Ovary (tissue), 10 donors: Measurements from ENCODE around the gene STRADB. TPM values are rescaled to one million over a fixed set of nuclear protein-coding genes. Genes with fewer than 3 reads are reported as not detected.
A peak's percentile ranks its signal among the peaks of the same experiment; 100 is the strongest.

Experiments used
- DNase-seq, 5 donors: peaks; one replicate each; pipeline ENCODE4 v3.0.0-alpha.2; 2019 to 2020
- H3K27ac ChIP-seq, 2 donors: fragments of 200-600 bp; one replicate each; pipeline versions ENCODE4 v1.5.1 to v1.8.0; 2019 to 2022
- H3K27me3 ChIP-seq: fragments of 200-600 bp; one replicate; pipeline ENCODE4 v1.8.0; 2022
- H3K36me3 ChIP-seq: fragments of 200-600 bp; sonication (generic); one replicate; pipeline ENCODE4 v1.5.1; 2019
- H3K4me1 ChIP-seq: one replicate; pipeline ENCODE4 v1.8.1; 2013; ENCODE audit warnings: mild to moderate bottlenecking, moderate library complexity; ENCODE audit not compliant: insufficient read depth
- H3K4me3 ChIP-seq: fragments of 200-600 bp; sonication (generic); one replicate; pipeline ENCODE4 v1.5.1; 2017
- H3K9me3 ChIP-seq, 2 donors: fragments of 200-600 bp in 1 of 2; sonication (generic) in 1 of 2; one replicate each; pipeline versions ENCODE4 v1.5.1 to v1.8.1; 2013 to 2019; ENCODE audit warnings: mild to moderate bottlenecking in 1 of 2, moderate library complexity in 1 of 2
- EP300 ChIP-seq: sonication (generic); formaldehyde crosslinking; IDR thresholded peaks from one replicate; pipeline ENCODE4 v1.6.1; 2017; ENCODE audit warnings: antibody characterized with exemption
- POLR2A ChIP-seq: fragments of 450-650 bp; IDR thresholded peaks from one replicate; pipeline ENCODE4 v1.6.1; 2017; ENCODE audit warnings: antibody characterized with exemption, mild to moderate bottlenecking, moderate library complexity
- WGBS, 3 donors: extraction: QIAGEN DNeasy Blood & Tissue Kit in 1 of 3; methylation state at CpG; one replicate each; pipeline versions ENCODE4 v1.1.5 to v1.1.7; 2013 to 2017; 5-methylcytosine and 5-hydroxymethylcytosine counted together
- intact Hi-C, 4 donors: fragments of 100-400 bp; cut with DNase I; formaldehyde crosslinking; loops; one replicate each; pipeline versions ENCODE4 v1.11.0 to v1.15.1; 2022 to 2023
- long read RNA-seq, 3 donors: library from polyadenylated mRNA in 2 of 3; unstranded in 2 of 3; transcript quantifications; one replicate each; pipeline ENCODE4 v2.0.0 and lab custom pipeline, GENCODE V29; 2021 to 2026
- polyA plus RNA-seq, 2 donors: library from polyadenylated mRNA; stranded (reverse); fragments of 200-250 nt in 1 of 2; fragments of 350-450 nt in 1 of 2; fragmentation: Illumina TruSeq in 1 of 2; extraction: RNeasy Lipid Tissue Mini Kit (QIAGEN cat#74804) in 1 of 2; gene quantifications; one replicate each; pipeline ENCODE4 v1.2.3, GENCODE V29; 2013 to 2014
- total RNA-seq, 7 donors: library from RNA; depleted of rRNA in 2 of 7; stranded (reverse); fragments of >200 nt in 2 of 7; fragmentation: NEBNext Ultra II Directional in 3 of 7; extraction: Animal tissue kit (Norgen Biotek cat#: 25700) in 3 of 7; gene quantifications; one replicate each; pipeline versions ENCODE4 v1.1.0 to v1.2.4, GENCODE V29; 2016 to 2023
- TF ChIP-seq, protein P1 (sequence below), 3 donors: fragments of 450-650 bp in 2 of 3; fragments of 200-600 bp in 1 of 3; IDR thresholded peaks; one replicate each; pipeline versions ENCODE4 v1.5.1 to v1.8.0; 2016 to 2022; ENCODE audit warnings: antibody characterized with exemption in 3 of 3, mild to moderate bottlenecking in 1 of 3
- donor health status: DM: no; HTN: no; CAD: no; lungs with moderate emphysema.
- donor health status: DM: no; HTN: no; CAD: no.
- donor health status: Bipolar disorder and iron deficiency.
- donor health status: DM: yes; HTN: yes; CAD: no.
- donor health status: DM: no; HTN: no; CAD: no.
- donor health status: DM: yes; HTN: yes; CAD: no.

The STRADB gene, protein sequence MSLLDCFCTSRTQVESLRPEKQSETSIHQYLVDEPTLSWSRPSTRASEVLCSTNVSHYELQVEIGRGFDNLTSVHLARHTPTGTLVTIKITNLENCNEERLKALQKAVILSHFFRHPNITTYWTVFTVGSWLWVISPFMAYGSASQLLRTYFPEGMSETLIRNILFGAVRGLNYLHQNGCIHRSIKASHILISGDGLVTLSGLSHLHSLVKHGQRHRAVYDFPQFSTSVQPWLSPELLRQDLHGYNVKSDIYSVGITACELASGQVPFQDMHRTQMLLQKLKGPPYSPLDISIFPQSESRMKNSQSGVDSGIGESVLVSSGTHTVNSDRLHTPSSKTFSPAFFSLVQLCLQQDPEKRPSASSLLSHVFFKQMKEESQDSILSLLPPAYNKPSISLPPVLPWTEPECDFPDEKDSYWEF
- 10 to 100 TPM; 13.7 to 20.4 (median 16.5) TPM for total RNA-seq
- 10 to 100 TPM; 11.7 to 33.3 TPM for polyA plus RNA-seq
- long read RNA-seq, donor 1, transcript STRADB-201 (12 exons, 2,293 nt): major isoform, 42 of 75 reads
- long read RNA-seq, donor 1, partial matches to known transcripts: 20 of 75 reads
- long read RNA-seq, donor 1, other reads (novel, unspliced or antisense): 12 of 75 reads
- long read RNA-seq, donor 2, transcript STRADB-201 (12 exons, 2,293 nt): major isoform, 28 of 29 reads
- long read RNA-seq, donor 2, partial matches to known transcripts: 0 of 29 reads
- long read RNA-seq, donor 2, other reads (novel, unspliced or antisense): 0 of 29 reads
- long read RNA-seq, donor 3, transcript STRADB-201 (12 exons, 2,293 nt): major isoform, 18 of 30 reads
- long read RNA-seq, donor 3, partial matches to known transcripts: 7 of 30 reads
- long read RNA-seq, donor 3, other reads (novel, unspliced or antisense): 5 of 30 reads

DNA sequence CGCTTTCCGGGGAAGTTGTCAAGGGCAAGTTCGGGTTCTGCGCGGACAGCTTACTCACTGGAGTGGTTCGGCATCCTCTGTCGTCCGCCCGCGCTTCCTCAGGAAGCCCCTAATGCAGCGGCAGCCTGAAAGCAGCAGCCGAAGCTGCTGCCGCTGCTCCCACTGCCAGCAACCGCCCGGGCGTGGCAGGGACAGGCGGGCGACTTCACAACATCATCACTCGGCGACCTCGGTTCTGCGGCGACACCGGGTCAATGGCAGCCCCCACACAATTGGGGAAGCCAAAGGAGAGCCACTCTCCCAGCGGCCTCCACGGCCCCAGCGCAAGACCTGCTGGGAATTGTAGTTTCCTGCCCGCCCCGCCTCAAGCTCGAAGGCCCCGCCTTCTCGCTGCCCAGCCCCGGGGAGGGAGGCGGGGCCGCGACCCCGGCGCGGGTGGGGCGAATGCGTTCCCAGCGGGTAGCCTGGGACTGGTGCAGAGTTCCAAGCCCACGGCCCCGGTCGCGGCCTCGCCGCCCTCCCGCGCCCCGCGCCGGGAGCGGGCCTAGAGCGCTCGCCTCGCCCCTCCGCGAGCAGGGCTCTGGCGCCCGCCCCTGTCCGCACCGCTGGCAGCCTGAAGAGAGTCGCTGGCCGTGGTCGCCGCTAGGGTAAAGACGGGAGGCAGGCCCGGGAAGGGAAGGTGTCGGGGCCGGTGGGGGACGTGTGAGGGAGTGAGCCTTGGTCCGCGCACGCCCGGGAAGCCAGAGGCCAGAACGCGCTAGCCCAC is at the start of gene STRADB, which contains the start of gene TRAK2:
STRADB (plus strand) TSS at position 449 of the 766 bp plus-strand sequence. CDS start 3,101 bp downstream, outside the sequence.
TRAK2 (minus strand) TSS at position 167 of the 766 bp plus-strand sequence. CDS start 30,951 bp downstream, outside the sequence.
- DNase-seq: peak; percentile 90 to 95 (median 92)
- Histone ChIP-seq H3K4me3 (peak within 1 kb of the TSS; percentile 77), H3K36me3 (no peaks in the 10 kb centered on the region), H3K27me3 (no peaks in the 10 kb centered on the region), H3K4me1 (peaks cover 5% of the 10 kb centered on the region), H3K9me3 (no peaks in the 10 kb centered on the region), H3K27ac (peak within 1 kb of the TSS; percentile 64 to 90)
- intact Hi-C loops: loop anchor here in 1 of 4 donors (5.0 kb wide), 1 partner anchor 39 kb away; no protein-coding TSS in a partner anchor
- TF ChIP-seq EP300 (no peak), POLR2A (peak; percentile 58)
- TF ChIP-seq, protein P1, sequence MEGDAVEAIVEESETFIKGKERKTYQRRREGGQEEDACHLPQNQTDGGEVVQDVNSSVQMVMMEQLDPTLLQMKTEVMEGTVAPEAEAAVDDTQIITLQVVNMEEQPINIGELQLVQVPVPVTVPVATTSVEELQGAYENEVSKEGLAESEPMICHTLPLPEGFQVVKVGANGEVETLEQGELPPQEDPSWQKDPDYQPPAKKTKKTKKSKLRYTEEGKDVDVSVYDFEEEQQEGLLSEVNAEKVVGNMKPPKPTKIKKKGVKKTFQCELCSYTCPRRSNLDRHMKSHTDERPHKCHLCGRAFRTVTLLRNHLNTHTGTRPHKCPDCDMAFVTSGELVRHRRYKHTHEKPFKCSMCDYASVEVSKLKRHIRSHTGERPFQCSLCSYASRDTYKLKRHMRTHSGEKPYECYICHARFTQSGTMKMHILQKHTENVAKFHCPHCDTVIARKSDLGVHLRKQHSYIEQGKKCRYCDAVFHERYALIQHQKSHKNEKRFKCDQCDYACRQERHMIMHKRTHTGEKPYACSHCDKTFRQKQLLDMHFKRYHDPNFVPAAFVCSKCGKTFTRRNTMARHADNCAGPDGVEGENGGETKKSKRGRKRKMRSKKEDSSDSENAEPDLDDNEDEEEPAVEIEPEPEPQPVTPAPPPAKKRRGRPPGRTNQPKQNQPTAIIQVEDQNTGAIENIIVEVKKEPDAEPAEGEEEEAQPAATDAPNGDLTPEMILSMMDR (IDR thresholded peaks at IDR 0.05): peak; percentile 16 to 76 (median 36)
- WGBS, 3 donors: 0 to 1% (median 0%) methylated on average over 29 to 78 of the region's 78 CpGs

DNA sequence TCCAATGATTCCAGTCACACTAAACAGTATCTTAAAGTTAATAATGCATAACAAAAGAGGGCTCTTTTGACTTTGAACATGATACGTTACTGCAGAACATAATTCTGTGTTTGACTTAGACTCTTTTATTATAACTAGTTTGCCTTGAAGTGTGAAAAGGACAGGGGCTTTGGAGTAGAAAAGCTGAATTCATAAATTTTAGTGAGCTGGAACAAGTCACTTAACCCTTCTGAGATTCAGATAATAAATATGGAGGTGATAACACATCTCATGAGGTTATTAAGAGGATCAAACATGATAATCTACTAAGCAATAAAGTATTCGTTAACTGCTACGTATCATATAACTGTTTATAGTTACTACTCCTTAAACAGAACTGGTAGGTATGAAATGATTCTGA is 49.7 kb upstream of the STRADB start:
- no peak overlapping the region for H3K4me3 ChIP-seq
- no peaks in the 10 kb centered on the region for H3K9me3 ChIP-seq
- no peak for DNase-seq
- intact Hi-C loops: no loop called here
- H3K36me3 ChIP-seq: no peaks in the 10 kb centered on the region
- no peak overlapping the region for H3K27ac ChIP-seq
- 94 to 97% (median 97%) methylated on average over 3 of the region's 3 CpGs for WGBS, 3 donors
- H3K27me3 ChIP-seq: no peaks in the 10 kb centered on the region
- no peak for TF ChIP-seq POLR2A
- TF ChIP-seq, protein P1 (IDR thresholded peaks at IDR 0.05): no peak
- TF ChIP-seq EP300: no peak
- peaks cover 6% of the 10 kb centered on the region for H3K4me1 ChIP-seq

DNA sequence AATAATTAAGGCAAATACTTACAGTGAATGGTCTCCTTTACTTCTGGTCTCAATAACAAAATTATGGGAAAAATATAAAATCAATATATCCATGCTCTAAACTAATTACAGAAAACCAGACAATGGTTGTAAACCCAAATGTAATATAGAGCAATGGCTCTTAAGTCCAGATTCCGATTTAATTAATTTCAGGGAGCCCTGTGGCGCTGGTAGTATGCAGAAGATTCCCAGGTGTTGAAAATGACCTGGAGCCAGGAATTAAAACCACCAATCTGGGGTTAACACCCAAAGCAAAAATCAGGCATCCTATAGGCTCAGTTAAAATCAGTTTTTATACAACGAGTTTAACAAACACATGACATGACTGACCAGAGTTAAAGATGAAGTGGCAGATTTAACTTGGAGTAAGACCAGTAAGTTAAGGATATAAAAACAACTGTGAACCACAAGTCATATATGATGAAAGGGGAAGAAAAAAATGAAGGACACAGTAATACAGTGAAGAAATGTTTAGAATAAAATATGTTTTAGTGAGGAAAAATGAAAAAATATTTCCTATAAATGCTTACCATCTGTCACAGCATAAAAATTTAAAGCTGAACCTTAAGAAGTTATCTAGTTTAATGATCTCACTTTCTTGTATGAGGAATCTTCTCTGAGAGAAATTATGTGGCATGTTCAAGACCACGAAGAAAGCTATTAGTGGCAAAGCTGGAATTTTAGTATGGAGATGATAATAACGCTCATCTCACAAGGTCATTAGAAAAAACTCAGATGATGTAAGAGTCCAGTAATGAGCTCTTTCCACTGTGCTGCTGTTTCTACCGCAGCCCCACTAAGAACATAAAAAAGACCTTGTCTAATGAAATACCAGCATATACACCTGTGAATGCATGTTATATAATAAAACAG is 48.6 kb upstream of the STRADB start:
- Histone ChIP-seq H3K27ac (no peak overlapping the region), H3K4me1 (peaks cover 6% of the 10 kb centered on the region)
- intact Hi-C loops: no loop called here

More for the DNA sequence above, 48.6 kb upstream of the STRADB start:
- Histone ChIP-seq H3K9me3 (no peaks in the 10 kb centered on the region), H3K36me3 (no peaks in the 10 kb centered on the region), H3K27me3 (no peaks in the 10 kb centered on the region), H3K4me3 (no peak overlapping the region)
- TF ChIP-seq POLR2A: no peak
- no peak for TF ChIP-seq EP300
- TF ChIP-seq, protein P1 (IDR thresholded peaks at IDR 0.05): no peak
- 54 to 57% (median 56%) methylated on average over 6 of the region's 6 CpGs for WGBS, 3 donors
- no peak for DNase-seq
